NCI-H82 treated with DMSO at 0.1 percent for 48 hours (cell line): Measurements from ENCODE around the gene ERLEC1.
"Not testable (repeated sequence)": the region's sequence is repeated elsewhere in the genome, so short reads cannot be mapped to it uniquely, and the experiment has no call there.

Experiments used
- DNase-seq: peaks from one replicate; lab custom pipeline; 2025; ENCODE audit not compliant: unreplicated experiment; lab: John Stamatoyannopoulos, UW

The ERLEC1 gene, protein sequence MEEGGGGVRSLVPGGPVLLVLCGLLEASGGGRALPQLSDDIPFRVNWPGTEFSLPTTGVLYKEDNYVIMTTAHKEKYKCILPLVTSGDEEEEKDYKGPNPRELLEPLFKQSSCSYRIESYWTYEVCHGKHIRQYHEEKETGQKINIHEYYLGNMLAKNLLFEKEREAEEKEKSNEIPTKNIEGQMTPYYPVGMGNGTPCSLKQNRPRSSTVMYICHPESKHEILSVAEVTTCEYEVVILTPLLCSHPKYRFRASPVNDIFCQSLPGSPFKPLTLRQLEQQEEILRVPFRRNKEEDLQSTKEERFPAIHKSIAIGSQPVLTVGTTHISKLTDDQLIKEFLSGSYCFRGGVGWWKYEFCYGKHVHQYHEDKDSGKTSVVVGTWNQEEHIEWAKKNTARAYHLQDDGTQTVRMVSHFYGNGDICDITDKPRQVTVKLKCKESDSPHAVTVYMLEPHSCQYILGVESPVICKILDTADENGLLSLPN

DNA sequence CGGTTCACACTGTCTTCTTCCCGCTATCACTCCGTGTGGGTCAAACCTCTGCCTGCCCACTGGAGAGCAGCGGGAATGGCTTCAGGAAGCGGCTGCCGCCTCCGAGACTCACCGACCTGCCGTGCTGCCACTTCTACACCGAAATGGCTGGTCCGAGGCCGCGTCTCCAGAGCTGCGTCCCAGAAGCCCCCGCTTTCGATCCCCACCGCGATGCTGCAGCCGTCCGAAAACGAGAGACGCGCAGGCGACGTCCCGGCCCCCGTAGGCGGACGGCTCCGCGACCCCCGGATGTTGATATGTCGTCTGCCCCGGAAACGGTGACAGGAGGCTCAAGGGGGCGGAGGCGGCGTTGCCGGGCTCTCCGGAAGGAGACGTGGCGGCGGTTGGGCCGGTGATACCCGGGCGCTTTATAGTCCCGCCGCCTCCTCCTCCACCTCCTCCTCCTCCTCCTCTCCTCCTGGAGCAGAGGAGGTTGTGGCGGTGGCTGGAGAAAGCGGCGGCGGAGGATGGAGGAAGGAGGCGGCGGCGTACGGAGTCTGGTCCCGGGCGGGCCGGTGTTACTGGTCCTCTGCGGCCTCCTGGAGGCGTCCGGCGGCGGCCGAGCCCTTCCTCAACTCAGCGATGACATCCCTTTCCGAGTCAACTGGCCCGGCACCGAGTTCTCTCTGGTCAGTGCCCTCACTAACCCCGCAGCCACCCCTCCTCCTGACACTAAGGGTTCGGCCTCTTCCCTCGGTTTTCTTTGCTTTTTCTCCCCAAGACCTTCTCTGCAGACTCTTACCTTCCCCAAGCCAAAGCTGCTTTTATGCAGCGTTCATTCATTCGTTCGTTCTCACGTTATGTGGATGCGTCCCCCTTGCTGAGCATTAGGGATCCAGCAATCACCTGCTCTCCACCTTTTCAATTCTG lies at the start of gene ERLEC1, which contains the start of gene ASB3:
Gene ERLEC1, plus strand, starts transcription at position 340 of the 909 bp plus-strand sequence. Its CDS starts 167 bp downstream, at position 507.
Gene ASB3, minus strand, starts transcription at position 249 of the 909 bp plus-strand sequence. CDS start 21,381 bp downstream, outside the sequence.
- peak; percentile 74 for DNase-seq

DNA sequence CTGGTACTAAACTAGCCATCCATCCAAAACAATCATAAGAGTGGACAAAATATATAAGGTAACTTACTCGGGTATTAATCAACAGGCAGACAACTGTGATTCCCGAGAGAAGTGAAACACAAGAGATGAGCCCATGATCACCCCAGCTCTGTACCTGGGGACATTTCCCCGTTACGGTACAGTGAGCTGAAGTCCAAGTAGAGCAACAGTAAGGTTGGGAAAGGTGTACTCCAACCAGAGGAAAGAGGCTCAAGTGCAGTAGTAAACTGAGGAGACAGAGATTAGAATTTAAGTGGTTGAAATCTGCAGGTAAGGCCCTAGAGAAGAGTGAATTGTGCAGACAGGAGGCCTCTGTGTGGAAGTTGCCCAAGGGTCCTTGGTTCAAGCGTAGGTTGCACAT lies 49.8 kb upstream of the ERLEC1 start:
- no peak for DNase-seq

DNA sequence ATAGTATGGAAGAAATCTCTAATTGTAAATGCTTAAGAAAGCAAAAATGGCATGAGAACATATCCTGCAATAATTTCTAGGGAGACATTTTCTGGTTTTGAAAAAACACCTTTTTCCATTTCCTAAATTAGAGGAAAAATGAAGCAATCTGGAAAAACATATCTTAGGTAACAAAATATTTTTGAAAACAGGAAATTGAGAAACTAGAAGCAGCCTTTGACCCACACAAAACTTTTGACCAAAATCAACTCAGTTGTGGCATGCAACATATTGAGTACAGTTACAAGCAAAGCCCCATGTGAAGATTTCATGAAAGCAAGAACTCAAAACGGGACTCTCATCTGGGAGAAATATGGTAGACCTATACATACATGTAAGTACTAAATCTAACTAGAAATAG lies 47.8 kb upstream of the ERLEC1 start:
- no peak for DNase-seq

DNA sequence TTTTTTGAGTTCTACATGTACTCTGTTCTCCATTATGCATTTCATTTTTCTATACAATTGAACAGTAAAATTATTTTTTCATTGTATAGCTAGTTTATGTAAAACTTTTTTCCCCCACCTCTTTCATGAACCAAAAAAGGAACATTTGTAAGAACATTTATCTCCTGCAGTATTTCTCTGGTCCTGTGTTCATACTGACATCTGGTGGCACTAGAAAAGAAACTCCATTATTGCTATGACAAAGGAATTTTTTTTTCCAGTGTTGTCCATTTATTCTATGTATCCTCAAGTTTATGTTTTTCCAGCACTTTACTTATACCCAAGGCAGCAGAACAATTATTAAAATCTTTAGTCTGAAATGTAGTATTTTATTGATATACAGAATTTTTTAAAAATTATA lies 46.7 kb upstream of the ERLEC1 start:
- no peak for DNase-seq

DNA sequence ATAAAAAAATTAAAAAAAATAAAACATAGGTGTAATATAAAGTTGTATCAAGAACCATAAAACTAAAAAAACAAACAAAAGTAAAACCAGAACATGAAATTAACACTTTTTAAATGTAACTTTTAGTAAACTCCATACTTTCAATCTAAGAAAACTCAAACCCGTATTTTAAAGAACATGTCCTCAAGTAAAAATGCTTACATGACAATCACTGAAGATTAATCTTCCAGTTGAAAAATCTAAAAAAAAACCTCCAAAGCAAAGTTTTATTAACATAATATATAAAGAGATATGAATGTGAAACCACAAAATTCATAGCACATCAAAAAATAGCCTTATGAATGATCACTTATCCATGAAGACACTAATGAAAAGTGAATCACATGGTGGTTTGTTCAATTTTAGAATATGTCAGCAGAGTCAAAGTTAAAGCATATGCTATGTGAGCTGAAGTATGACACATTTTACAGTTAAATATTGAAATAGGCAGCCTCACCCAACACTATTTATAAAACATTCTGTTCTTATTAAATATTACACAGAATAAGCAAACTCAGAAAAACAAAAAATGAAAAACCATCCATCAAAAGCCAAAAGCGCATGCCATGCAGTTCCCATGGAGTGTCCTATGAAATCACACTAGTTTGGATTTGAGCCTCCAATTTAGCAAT lies 42.3 kb upstream of the ERLEC1 start:
- DNase-seq = no peak

DNA sequence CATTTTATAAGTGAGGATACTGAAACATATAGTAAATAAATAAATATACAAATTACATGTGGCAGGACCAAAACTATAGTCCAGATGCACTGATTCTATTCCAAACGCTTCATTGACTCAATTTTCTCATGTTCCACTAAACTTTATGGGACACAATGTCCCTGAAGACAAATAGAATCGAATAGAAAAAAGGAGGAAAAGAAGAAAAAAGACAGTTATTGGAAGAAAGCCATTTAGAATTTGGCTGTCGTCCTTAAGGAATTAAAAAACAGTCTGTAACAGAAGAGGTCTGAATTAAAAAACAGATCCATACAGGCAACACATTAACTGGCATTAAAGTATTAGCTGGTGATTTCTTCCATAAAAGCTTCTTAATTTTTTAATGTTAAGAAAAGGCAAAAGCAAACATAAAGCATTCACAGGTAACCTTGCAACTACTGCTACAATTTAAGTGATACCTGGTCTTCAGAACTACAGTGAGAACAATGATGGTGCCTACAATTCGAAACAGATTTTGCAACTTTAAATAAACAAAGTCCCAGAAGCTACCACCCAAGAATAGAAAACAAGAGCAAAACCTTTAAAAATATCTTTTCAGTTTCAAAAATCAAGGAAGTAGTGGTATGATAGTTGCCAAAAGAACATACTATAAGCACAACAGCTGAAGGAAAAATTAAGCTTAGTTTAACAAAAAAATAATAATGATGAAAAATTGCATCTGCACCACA lies 36.6 kb upstream of the ERLEC1 start:
- DNase-seq = no peak

DNA sequence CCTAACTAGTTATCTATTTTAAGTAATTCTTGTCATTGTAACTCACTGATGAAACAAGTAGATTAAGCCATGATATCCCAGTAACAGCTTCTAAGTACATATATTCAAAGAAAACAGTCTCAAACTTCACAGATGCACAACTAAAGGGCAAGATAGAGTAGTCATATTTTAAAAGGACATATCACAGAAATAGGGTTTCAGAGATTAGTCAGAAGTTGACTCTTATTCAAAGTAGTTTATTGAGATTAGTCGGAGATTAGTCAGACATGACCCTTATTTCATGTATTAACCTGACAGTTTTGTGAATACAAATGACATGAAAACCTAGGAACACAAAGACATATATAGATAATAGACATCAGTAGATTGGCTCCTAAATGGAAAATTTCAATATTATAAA lies 35.1 kb upstream of the ERLEC1 start:
- peak; percentile 18 for DNase-seq

DNA sequence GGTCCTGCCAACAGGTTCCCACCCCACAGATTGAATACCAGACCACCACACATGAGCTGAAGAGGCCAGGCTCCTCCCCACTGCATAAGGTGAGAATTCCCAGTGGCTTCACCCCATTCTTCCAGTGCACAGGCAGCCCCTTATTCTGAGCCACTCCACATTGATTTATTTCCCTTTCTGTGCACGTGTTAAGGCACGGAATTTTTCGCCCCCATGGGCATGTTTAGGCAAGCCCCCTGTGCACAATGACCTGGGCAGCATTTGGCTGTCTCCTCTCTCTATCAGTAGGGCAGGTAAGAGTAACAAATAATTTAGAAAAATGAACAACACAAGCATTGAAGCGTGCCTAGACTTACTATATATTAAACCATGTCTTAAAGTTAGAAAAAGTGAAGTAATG lies 34.5 kb upstream of the ERLEC1 start:
- no peak for DNase-seq

DNA sequence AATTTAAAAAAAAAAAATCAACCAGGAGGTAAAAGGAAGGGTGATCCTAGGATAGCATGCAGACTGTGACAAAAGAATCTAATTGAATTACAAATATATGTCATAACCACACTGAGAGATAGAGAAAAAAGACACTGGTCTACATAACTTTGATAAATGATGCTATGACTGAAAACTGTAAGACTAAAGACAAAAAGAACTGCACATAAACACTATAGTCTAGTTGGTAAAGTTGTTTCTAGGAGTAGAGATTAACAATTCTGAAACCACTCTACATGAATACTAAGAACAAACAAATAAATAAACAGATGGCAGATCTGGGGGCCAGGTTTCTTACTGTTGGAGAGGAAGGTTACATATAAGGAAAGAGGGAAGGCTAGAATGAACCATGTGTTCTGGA lies 33.8 kb upstream of the ERLEC1 start:
- DNase-seq = no peak

DNA sequence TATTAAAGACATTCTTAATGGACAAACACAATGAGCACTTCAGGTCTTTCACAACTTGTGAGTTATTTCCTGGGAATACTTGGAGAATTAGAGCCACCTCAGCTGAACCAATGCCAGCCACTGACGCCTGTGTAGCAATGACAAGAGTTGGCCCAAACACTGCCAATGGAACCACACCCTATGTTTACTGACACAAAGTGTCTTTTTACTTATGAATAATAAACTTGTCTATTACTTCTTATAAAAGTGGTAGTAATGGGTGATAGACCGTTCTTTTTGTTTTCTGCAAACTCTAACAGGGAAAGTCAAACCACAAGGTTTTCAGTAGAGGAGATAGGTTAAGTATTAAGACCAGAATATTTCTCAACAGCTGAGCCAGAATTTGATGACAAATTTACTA lies 31.7 kb upstream of the ERLEC1 start:
- no peak for DNase-seq

DNA sequence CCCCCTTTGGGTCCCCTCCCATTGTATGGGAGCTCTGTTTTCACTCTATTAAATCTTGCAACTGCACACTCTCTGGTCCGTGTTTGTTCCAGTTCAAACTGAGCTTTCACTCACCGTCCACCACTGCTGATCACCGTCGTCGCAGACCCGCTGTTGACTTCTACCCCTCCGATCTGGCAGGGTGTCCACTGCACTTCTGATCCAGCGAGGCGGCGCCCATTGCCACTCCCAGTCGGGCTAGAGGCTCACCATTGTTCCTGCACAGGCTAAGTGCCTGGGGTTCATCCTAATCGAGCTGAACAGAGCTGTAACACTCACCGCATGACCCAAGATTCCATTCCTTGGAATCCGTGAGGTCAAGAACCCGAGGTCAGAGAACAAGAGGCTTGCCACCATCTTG lies 30.2 kb upstream of the ERLEC1 start:
- no peak for DNase-seq

DNA sequence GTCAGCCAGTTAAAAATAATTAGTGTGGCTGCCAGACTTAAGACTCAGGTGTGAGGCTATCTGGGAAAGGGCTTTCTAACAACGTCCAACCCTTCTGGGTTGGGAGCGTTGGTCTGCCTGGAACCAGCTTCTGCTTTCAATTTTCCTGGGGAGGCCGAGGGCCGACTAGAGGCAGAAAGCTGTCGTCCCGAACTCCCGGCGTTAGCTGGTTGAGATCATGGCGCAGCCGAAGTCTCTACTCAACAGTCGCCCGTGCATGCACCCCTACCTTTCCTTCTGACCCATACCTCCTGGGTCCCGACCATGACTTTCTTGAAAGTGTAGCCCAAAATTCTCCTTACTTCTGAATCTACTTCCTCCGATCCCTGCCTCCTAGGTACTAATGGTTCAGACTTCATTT lies 29.6 kb upstream of the ERLEC1 start:
- not testable (repeated sequence) for DNase-seq

DNA sequence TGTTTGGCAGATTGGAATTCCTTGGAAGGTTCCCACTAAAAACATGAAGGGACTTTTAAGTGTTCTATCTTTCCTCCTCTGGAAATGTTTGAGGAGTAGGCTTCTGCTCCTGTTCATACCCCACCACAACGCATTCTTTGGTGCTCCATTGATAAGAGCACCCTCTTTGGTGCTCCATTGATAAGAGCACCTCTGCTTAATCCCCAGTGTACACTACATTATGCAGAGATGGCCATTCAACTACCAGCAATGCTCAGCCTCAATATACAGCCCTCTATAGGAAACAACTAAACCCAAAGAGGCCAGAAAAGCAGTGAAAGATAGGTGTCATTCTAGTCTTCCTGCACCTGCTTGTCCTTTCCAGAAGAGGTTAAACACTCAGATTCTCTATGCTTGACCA lies 21.1 kb upstream of the ERLEC1 start:
- DNase-seq = no peak

DNA sequence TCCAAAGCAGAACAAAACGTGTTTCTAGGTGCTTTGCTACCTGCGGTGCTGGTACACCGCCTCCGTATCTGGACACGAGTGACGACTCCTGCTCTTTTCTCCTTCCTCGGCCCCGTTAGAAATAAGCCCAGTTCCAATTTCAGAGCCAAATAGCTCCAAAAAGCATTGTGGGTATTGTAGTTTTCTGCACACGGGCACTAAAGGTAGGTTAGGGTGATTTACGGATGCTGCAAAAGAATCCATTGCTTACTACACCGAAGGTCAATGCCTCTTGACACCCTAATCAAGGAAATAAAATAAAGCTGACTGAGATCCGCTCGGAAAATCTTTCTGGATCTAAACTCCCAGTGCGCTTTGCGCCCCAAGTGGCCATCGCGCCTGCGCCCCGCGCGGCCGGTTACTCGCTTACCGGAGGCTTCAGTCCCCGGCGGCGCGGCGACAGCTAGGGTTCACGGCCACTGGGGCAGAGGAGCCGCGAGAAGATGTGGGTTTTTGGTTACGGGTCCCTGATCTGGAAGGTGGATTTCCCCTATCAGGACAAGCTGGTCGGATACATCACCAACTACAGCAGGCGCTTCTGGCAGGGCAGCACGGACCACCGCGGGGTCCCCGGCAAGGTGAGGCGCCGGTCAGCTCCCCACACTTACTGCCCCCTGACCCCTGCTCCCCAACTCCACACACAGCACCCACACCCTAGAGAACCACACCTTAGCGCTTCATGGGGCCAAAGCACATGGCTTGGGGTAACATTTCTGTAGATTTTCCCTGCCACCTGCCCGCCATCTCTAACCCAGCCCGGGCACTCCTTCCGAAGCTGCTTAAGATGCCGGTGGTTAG lies 19.2 kb upstream of the ERLEC1 start, which contains the start of gene CHAC2:
Gene CHAC2, plus strand, starts transcription at position 400 of the 837 bp plus-strand sequence. Its CDS starts 83 bp downstream, at position 483.
- DNase-seq = peak; percentile 87

DNA sequence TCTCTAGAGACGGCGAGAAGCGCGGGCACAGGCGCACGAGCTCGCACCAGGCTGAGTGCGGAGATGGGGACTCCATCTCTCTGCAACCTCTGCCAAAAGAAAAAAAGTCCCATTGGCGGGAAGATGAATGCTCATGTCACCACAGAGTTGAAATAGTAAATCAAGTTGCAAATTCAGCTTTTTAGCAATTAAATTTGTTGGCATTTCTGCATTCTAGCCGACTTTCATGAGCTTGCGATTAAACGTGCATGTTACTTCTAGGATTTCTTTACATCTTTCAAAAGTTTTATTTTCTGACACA lies 18.7 kb upstream of the ERLEC1 start:
- no peak for DNase-seq

DNA sequence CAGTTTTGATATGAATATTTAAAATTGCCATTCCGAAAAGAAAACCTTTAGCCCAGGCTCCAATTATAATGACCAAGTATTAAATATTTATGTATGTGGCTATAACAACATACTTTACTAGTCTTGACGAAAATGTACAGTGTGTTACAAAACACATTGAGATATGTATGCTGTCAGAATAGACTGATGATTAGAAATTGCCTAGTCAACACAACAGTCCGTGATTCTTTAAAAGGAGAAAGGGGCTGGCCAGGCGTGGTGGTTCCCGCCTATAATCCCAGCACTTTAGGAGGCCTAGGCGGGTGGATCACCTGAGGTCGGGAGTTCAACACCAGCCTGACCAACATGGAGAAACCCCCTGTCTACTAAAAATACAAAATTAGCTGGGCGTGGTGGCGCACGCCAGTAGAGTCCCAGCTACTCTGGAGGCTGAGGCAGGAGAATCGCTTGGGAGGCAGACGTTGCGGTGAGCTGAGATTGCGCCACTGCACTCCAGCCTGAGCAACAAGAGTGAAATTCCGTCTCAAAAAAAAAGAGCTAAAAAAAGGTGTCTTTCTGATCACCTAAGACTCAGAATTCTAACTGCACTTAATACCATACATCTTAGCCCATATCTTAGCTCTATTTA lies 17.4 kb upstream of the ERLEC1 start:
- DNase-seq = no peak

DNA sequence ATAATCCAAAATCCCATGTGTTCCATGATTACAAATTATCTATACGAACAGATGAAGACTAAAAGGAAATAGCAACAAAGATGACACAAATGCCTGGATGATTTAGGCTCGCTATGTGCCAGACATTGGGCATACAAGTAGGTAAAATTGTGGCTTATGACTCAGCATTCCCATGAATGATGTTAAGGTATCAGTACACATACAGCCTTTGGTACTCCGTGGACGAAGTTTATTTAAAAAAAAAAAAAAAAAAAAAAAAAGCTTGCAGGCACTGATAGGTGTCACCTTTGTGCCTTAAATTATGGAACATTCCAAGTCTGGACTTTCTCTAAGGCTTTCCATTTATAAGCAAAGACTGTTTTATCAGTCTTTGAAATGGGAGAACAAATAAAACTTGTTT lies 16.6 kb upstream of the ERLEC1 start:
- no peak for DNase-seq

DNA sequence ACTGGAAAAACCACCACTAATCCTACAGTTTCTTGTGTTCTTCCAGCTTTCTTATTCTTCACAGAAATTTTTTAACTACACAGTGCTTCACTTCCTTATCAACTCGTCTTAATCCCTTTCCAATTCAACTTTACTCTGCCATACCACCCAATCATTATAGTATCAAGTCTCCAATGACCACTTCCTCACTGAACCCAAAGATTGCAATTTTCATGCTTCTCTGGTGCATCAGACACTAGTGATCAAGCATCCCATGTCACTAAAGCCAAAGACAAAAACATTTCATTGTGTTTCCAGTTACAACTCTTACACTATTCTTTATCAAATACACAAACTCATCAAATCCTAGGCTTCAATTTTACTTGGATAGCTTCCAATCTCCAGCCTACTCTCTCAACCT lies 9.7 kb upstream of the ERLEC1 start:
- DNase-seq = no peak

DNA sequence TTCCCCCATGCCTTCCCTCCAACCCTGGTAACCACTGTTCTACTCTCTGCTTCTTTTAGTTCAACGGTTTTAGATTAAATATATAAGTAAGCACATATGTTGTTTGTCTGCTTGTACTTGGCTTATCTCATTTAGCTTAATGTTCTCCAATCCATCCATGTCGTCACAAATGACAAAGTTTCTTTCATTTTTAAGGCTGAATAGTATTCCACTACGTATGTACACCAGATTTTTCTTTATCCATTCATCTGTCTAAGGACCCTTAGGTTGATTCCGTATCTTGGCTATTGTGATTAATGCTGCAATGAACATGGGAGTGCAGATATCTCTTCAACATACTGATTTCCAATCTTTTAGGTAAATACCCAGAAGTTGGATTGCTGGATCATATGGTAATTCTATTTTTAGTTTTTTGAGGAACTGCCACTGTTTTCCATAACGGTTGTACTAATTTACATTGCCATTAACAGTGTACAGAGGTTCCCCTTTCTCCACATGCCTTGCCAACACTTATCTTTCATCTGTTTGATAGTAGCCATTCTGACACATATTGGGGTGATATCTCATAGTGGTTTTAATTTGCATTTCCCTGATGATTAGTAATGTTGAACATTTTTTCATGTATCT lies 8.2 kb upstream of the ERLEC1 start:
- no peak for DNase-seq
